A549 (cell line): ENCODE data around the gene TMEM255A. TPM values are rescaled to one million over a fixed set of nuclear protein-coding genes. Genes with fewer than 3 reads are reported as not detected.

Experiments
- ATAC-seq, 2 experiments: fragments of 200-7000 bp in 1 of 2; fragments of >200 bp in 1 of 2; cut with Nextera tagmentation in 1 of 2; cut with Tn5 transposase in 1 of 2; 3 replicates each; pipeline versions ENCODE4 v1.8.0 to v1.9.1; 2018 to 2020; ENCODE audit warnings: mild to moderate bottlenecking in 1 of 2, moderate library complexity in 1 of 2
- CTCF ChIA-PET: fragments of 300-600 bp; sonication (Branson Sonifier 250); formaldehyde crosslinking; extraction: SDS; loops from one replicate; lab custom pipeline; 2021; ENCODE audit warnings: antibody characterized with exemption, inconsistent platforms; lab: Yijun Ruan, JAX
- POLR2A ChIA-PET: fragments of 350-600 bp; formaldehyde crosslinking; extraction: SDS; loops from one replicate; lab custom pipeline; 2021; ENCODE audit warnings: antibody characterized with exemption, inconsistent platforms; lab: Yijun Ruan, JAX
- DNase-seq, 2 experiments: peaks; one replicate each; pipeline versions ENCODE4 v3.0.0 to v3.0.0-alpha.2; 2011 to 2016; ENCODE audit warnings: low read depth in 1 of 2, low spot score in 1 of 2
- FAIRE-seq: peaks from 2 replicates; lab custom pipeline; 2011; peaks lifted over from hg19 to GRCh38; lab: Jason Lieb, UNC
- H3K27ac ChIP-seq, 2 experiments: fragments of >200 bp; sonication (Bioruptor Twin); formaldehyde crosslinking; 3 replicates each; pipeline ENCODE4 v1.5.1; 2016 to 2017
- H3K4me1 ChIP-seq: fragments of >200 bp; sonication (Bioruptor Twin); formaldehyde crosslinking; 3 replicates; pipeline ENCODE4 v1.6.1; 2016
- H3K4me2 ChIP-seq: fragments of >200 bp; sonication (Bioruptor Twin); formaldehyde crosslinking; 3 replicates; pipeline ENCODE4 v1.6.1; 2016
- H3K4me3 ChIP-seq: fragments of >200 bp; sonication (Bioruptor Twin); formaldehyde crosslinking; 3 replicates; pipeline ENCODE4 v1.5.1; 2016
- H3K9me3 ChIP-seq: fragments of >200 bp; sonication (Bioruptor Twin); formaldehyde crosslinking; 3 replicates; pipeline ENCODE4 v1.6.1; 2016
- CBX2 ChIP-seq: fragments of 200-600 bp; sonication (generic); IDR thresholded peaks from 2 replicates; pipeline ENCODE4 v1.6.1; 2016; ENCODE audit warnings: low read depth, mild to moderate bottlenecking, borderline replicate concordance
- CBX8 ChIP-seq: fragments of 200-600 bp; sonication (generic); IDR thresholded peaks from 2 replicates; pipeline ENCODE4 v1.6.1; 2016
- EHF ChIP-seq: fragments of 250-450 bp; sonication (Bioruptor Pico); IDR thresholded peaks from 2 replicates; pipeline ENCODE4 v1.5.0; 2020; ENCODE audit warnings: mild to moderate bottlenecking
- EHMT2 ChIP-seq: fragments of 200-600 bp; sonication (generic); IDR thresholded peaks from 2 replicates; pipeline ENCODE4 v1.6.1; 2016; ENCODE audit warnings: antibody characterized with exemption, low read depth, mild to moderate bottlenecking, moderate library complexity
- HEYL ChIP-seq: fragments of 250-450 bp; sonication (Bioruptor Pico); IDR thresholded peaks from 2 replicates; pipeline ENCODE4 v1.8.0; 2021; ENCODE audit warnings: mild to moderate bottlenecking, moderate library complexity
- HOXA7 ChIP-seq: fragments of 250-450 bp; sonication (Bioruptor Pico); IDR thresholded peaks from 2 replicates; pipeline ENCODE4 v1.5.0; 2020; ENCODE audit warnings: mild to moderate bottlenecking, moderate library complexity
- HOXB5 ChIP-seq: fragments of 250-450 bp; sonication (Bioruptor Pico); IDR thresholded peaks from 2 replicates; pipeline ENCODE4 v1.5.0; 2020; ENCODE audit warnings: mild to moderate bottlenecking, moderate library complexity
- JUN ChIP-seq, 2 experiments: fragments of >200 bp; sonication (Bioruptor Twin); formaldehyde crosslinking; IDR thresholded peaks; 2 replicates in 1 of 2; 3 replicates in 1 of 2; pipeline ENCODE4 v1.6.1; 2016 to 2017
- KDM5A ChIP-seq: fragments of 200-600 bp; sonication (generic); IDR thresholded peaks from 2 replicates; pipeline ENCODE4 v1.6.1; 2016; ENCODE audit warnings: antibody characterized with exemption, mild to moderate bottlenecking
- MAFK ChIP-seq: fragments of 450-650 bp; IDR thresholded peaks from 2 replicates; pipeline ENCODE4 v1.6.1; 2014; ENCODE audit not compliant: partially characterized antibody
- NFE2L2 ChIP-seq: fragments of 150-350 bp; conservative IDR thresholded peaks from 2 replicates; pipeline ENCODE4 v1.6.1; 2014; ENCODE audit warnings: low read length
- TFCP2L1 ChIP-seq: fragments of 250-450 bp; sonication (Bioruptor Pico); IDR thresholded peaks from 2 replicates; pipeline ENCODE4 v1.5.0; 2021; ENCODE audit warnings: mild to moderate bottlenecking
- ZC3H11A ChIP-seq: fragments of 450-650 bp; IDR thresholded peaks from 2 replicates; pipeline ENCODE4 v1.6.1; 2014; ENCODE audit warnings: antibody characterized with exemption, mild to moderate bottlenecking
- WGBS: methylation state at CpG from one replicate; pipeline ENCODE4 v1.1.6; 2017; ENCODE audit errors: missing lambda C conversion rate; 5-methylcytosine and 5-hydroxymethylcytosine counted together
- polyA plus RNA-seq, 4 experiments: library from polyadenylated mRNA; depleted of rRNA in 3 of 4; stranded (reverse); fragments of >200 nt; fragmentation: RNase III in 1 of 4; extraction: RNeasy Plus Mini Kit Qiagen cat#74134 plus additional on column Dnase treatment in 1 of 4; gene quantifications; 2 replicates in 3 of 4; 3 replicates in 1 of 4; pipeline ENCODE4 v1.2.3, GENCODE V29; 2011 to 2017
- TF ChIP-seq, protein P1 (sequence below): fragments of >200 bp; sonication (Bioruptor Twin); formaldehyde crosslinking; IDR thresholded peaks from 3 replicates; pipeline ENCODE4 v1.6.1; 2016
- TF ChIP-seq, protein P2 (sequence below): fragments of >200 bp; sonication (Bioruptor Twin); formaldehyde crosslinking; IDR thresholded peaks from 3 replicates; pipeline ENCODE4 v1.5.1; 2016
- TF ChIP-seq, protein P3 (sequence below): IDR thresholded peaks from 2 replicates; pipeline ENCODE4 v1.6.1; 2012
- TF ChIP-seq, protein P4 (sequence below): fragments of 200-600 bp; sonication (generic); IDR thresholded peaks from 2 replicates; pipeline ENCODE4 v1.6.1; 2016; ENCODE audit warnings: antibody characterized with exemption, mild to moderate bottlenecking, moderate library complexity
- TF ChIP-seq, protein P5 (sequence below): IDR thresholded peaks from 2 replicates; pipeline ENCODE4 v1.6.1; 2012
- TF ChIP-seq, protein P6 (sequence below): IDR thresholded peaks from 2 replicates; pipeline ENCODE4 v1.6.1; 2012; ENCODE audit warnings: low read depth, borderline replicate concordance

Gene TMEM255A
- polyA plus RNA-seq, 2 of the 4 experiments (the other 2 are of a cell fraction): 0.03 to 0.16 TPM

DNA sequence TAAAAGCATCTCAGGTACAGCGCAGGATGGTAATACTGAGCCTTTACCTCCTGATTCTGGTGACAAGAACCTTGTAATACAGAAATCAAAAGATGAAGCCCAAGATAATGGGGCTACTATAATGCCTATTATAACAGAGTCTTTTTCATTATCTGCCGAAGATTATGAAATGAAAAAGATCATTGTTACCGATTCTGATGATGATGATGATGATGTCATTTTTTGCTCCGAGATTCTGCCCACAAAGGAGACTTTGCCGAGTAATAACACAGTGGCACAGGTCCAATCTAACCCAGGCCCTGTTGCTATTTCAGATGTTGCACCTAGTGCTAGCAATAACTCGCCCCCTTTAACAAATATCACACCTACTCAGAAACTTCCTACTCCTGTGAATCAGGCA is 57.5 kb downstream of the TMEM255A start:
- FAIRE-seq (no peak), DNase-seq (no peak), ATAC-seq (no peak)
- CTCF ChIA-PET: interaction anchor here (0.7 to 0.9 kb wide), 2 partner anchors 40 to 149 kb away, joined by 3 read pairs; no protein-coding TSS in a partner anchor
- Histone ChIP-seq H3K4me3 (no peak overlapping the region), H3K9me3 (no peaks in the 10 kb centered on the region), H3K27ac (no peak overlapping the region), H3K4me2 (no peak overlapping the region), H3K4me1 (0 out of 3 replicates have a peak, but pooled peaks cover 9% of the 10 kb centered on the region)
- no peak for TF ChIP-seq JUN (IDR thresholded peaks at IDR 0.05)
- TF ChIP-seq, protein P1, sequence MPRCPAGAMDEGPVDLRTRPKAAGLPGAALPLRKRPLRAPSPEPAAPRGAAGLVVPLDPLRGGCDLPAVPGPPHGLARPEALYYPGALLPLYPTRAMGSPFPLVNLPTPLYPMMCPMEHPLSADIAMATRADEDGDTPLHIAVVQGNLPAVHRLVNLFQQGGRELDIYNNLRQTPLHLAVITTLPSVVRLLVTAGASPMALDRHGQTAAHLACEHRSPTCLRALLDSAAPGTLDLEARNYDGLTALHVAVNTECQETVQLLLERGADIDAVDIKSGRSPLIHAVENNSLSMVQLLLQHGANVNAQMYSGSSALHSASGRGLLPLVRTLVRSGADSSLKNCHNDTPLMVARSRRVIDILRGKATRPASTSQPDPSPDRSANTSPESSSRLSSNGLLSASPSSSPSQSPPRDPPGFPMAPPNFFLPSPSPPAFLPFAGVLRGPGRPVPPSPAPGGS: no peak
- TF ChIP-seq TFCP2L1: no peak
- no peak for TF ChIP-seq NFE2L2
- TF ChIP-seq HOXA7 (CRISPR knock-in tag): no peak
- TF ChIP-seq HEYL (CRISPR knock-in tag): no peak
- TF ChIP-seq KDM5A: no peak
- TF ChIP-seq, protein P2, sequence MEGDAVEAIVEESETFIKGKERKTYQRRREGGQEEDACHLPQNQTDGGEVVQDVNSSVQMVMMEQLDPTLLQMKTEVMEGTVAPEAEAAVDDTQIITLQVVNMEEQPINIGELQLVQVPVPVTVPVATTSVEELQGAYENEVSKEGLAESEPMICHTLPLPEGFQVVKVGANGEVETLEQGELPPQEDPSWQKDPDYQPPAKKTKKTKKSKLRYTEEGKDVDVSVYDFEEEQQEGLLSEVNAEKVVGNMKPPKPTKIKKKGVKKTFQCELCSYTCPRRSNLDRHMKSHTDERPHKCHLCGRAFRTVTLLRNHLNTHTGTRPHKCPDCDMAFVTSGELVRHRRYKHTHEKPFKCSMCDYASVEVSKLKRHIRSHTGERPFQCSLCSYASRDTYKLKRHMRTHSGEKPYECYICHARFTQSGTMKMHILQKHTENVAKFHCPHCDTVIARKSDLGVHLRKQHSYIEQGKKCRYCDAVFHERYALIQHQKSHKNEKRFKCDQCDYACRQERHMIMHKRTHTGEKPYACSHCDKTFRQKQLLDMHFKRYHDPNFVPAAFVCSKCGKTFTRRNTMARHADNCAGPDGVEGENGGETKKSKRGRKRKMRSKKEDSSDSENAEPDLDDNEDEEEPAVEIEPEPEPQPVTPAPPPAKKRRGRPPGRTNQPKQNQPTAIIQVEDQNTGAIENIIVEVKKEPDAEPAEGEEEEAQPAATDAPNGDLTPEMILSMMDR: no peak
- no peak for TF ChIP-seq ZC3H11A
- no peak for TF ChIP-seq EHF (CRISPR knock-in tag)
- TF ChIP-seq, protein P3, sequence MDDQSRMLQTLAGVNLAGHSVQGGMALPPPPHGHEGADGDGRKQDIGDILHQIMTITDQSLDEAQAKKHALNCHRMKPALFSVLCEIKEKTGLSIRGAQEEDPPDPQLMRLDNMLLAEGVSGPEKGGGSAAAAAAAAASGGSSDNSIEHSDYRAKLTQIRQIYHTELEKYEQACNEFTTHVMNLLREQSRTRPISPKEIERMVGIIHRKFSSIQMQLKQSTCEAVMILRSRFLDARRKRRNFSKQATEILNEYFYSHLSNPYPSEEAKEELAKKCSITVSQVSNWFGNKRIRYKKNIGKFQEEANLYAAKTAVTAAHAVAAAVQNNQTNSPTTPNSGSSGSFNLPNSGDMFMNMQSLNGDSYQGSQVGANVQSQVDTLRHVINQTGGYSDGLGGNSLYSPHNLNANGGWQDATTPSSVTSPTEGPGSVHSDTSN: no peak
- TF ChIP-seq, protein P4, sequence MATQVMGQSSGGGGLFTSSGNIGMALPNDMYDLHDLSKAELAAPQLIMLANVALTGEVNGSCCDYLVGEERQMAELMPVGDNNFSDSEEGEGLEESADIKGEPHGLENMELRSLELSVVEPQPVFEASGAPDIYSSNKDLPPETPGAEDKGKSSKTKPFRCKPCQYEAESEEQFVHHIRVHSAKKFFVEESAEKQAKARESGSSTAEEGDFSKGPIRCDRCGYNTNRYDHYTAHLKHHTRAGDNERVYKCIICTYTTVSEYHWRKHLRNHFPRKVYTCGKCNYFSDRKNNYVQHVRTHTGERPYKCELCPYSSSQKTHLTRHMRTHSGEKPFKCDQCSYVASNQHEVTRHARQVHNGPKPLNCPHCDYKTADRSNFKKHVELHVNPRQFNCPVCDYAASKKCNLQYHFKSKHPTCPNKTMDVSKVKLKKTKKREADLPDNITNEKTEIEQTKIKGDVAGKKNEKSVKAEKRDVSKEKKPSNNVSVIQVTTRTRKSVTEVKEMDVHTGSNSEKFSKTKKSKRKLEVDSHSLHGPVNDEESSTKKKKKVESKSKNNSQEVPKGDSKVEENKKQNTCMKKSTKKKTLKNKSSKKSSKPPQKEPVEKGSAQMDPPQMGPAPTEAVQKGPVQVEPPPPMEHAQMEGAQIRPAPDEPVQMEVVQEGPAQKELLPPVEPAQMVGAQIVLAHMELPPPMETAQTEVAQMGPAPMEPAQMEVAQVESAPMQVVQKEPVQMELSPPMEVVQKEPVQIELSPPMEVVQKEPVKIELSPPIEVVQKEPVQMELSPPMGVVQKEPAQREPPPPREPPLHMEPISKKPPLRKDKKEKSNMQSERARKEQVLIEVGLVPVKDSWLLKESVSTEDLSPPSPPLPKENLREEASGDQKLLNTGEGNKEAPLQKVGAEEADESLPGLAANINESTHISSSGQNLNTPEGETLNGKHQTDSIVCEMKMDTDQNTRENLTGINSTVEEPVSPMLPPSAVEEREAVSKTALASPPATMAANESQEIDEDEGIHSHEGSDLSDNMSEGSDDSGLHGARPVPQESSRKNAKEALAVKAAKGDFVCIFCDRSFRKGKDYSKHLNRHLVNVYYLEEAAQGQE: no peak
- TF ChIP-seq CBX8: no peak
- TF ChIP-seq, protein P5, sequence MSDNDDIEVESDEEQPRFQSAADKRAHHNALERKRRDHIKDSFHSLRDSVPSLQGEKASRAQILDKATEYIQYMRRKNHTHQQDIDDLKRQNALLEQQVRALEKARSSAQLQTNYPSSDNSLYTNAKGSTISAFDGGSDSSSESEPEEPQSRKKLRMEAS: no peak
- no peak for TF ChIP-seq EHMT2
- TF ChIP-seq, protein P6, sequence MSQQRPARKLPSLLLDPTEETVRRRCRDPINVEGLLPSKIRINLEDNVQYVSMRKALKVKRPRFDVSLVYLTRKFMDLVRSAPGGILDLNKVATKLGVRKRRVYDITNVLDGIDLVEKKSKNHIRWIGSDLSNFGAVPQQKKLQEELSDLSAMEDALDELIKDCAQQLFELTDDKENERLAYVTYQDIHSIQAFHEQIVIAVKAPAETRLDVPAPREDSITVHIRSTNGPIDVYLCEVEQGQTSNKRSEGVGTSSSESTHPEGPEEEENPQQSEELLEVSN: no peak
- no peak for TF ChIP-seq CBX2
- TF ChIP-seq HOXB5 (CRISPR knock-in tag): no peak
- TF ChIP-seq MAFK: no peak
- 96% methylated on average over 6 of the region's 6 CpGs for WGBS
- POLR2A ChIA-PET: no interaction called here
